Tibial artery (tissue), 4 donors: ENCODE measurements around the gene ARHGEF9.

Experiments
- DNase-seq, 2 donors: peaks; one replicate each; pipeline ENCODE4 v3.0.0-alpha.2; 2019
- H3K27ac ChIP-seq, 2 donors: fragments of 200-600 bp; sonication (generic) in 1 of 2; 1 replicate in 1 of 2; 2 replicates in 1 of 2; pipeline ENCODE4 v1.5.1; 2018 to 2019; ENCODE audit warnings: mild to moderate bottlenecking in 1 of 2
- H3K27me3 ChIP-seq, 2 donors: fragments of 200-600 bp; sonication (generic) in 1 of 2; one replicate each; pipeline versions ENCODE4 v1.5.1 to v1.6.0; 2016 to 2019
- H3K36me3 ChIP-seq, 3 donors: fragments of 200-600 bp; sonication (generic) in 2 of 3; one replicate each; pipeline ENCODE4 v1.5.1; 2016 to 2019; ENCODE audit warnings: mild to moderate bottlenecking in 2 of 3
- H3K4me1 ChIP-seq, 4 donors: fragments of 200-600 bp; sonication (generic) in 2 of 4; 1 replicate in 3 of 4; 2 replicates in 1 of 4; pipeline ENCODE4 v1.5.1; 2016 to 2019
- H3K4me3 ChIP-seq, 2 donors: fragments of 200-600 bp; sonication (generic) in 1 of 2; 1 replicate in 1 of 2; 2 replicates in 1 of 2; pipeline ENCODE4 v1.5.1; 2018 to 2019; ENCODE audit warnings: mild to moderate bottlenecking in 2 of 2
- H3K9me3 ChIP-seq, 3 donors: fragments of 200-600 bp; sonication (generic) in 1 of 3; one replicate each; pipeline ENCODE4 v1.5.1; 2016 to 2019
- CTCF ChIP-seq, 2 experiments: fragments of 200-600 bp in 1 of 2; fragments of 450-650 bp in 1 of 2; IDR thresholded peaks; one replicate each; pipeline ENCODE4 v1.5.1; 2017 to 2019; ENCODE audit warnings: antibody characterized with exemption in 2 of 2, mild to moderate bottlenecking in 1 of 2, moderate library complexity in 1 of 2
- intact Hi-C: fragments of 100-400 bp; cut with DNase I; formaldehyde crosslinking; loops from one replicate; pipeline ENCODE4 v1.15.0; 2023; ENCODE audit warnings: low total_unique reads

Gene ARHGEF9

GRCh38 chrX:63754860-63755579 is 30.0 kb downstream of the ARHGEF9 start:
- DNase-seq = peak; percentile 91 to 96
- Histone ChIP-seq H3K27ac (peak overlapping the region; percentile 87 to 93), H3K4me1 (peaks cover 0 to 34% (median 4%) of the 10 kb centered on the region in 4 donors), H3K36me3 (no peaks in the 10 kb centered on the region), H3K9me3 (no peaks in the 10 kb centered on the region), H3K4me3 (peak overlapping the region; percentile 68 to 71), H3K27me3 (no peaks in the 10 kb centered on the region)
- no peak for TF ChIP-seq CTCF (IDR thresholded peaks at IDR 0.05)
- intact Hi-C loops = no loop called here

DNA sequence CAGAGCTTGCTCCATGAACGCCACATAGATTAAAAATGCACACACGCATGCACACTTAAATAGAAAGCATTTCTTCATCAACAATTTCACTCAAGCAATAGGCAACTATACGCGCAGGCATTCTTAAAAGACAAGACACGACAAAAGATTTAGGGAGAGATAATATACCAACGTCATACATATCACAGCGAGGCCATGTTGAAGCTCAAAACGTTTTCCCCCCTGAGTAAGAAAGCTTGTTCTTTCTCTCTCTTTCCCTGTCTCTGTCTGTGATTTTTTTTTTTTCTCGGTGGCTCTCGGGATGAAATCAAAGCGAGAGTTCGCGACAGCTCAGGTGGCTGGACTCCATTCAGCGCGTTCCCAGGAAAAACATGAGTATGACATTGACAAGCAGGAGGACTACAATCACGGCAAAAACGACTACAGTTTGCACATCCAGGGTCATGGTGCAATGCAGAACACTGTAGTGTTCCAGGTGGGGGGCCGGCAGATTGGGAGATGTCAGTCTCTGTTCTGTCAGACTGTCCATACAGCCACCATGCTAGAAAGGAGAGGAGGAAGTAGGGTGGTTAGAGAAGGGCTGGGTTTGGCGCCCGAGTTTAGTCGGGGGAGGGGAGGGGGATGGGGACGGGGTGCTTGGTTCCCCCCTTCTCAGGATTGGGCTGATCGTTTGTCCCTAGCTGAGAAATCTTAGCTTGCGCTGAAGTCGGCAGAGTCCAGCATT is 30.7 kb downstream of the ARHGEF9 start:
- intact Hi-C loops = no loop called here
- H3K27me3 ChIP-seq = no peaks in the 10 kb centered on the region
- H3K4me3 ChIP-seq = peak overlapping the region; percentile 68 to 71
- no peaks in the 10 kb centered on the region for H3K9me3 ChIP-seq
- H3K27ac ChIP-seq = peak overlapping the region; percentile 87 to 93
- TF ChIP-seq CTCF (IDR thresholded peaks at IDR 0.05) = no peak
- no peaks in the 10 kb centered on the region for H3K36me3 ChIP-seq
- peak in 1 of 2 donors; percentile 18 for DNase-seq
- H3K4me1 ChIP-seq = peaks cover 0 to 41% (median 5%) of the 10 kb centered on the region in 4 donors

- TF ChIP-seq CTCF (IDR thresholded peaks at IDR 0.05) = no peak
- intact Hi-C loops = no loop called here
- Histone ChIP-seq H3K27me3 (no peaks in the 10 kb centered on the region), H3K4me1 (peaks cover 0 to 67% (median 10%) of the 10 kb centered on the region in 4 donors), H3K36me3 (no peaks in the 10 kb centered on the region), H3K27ac (peak overlapping the region; percentile 87 to 93), H3K4me3 (peak overlapping the region; percentile 18 to 68), H3K9me3 (no peaks in the 10 kb centered on the region)
- DNase-seq = no peak
These were observed 33.5 kb downstream of the ARHGEF9 start for GRCh38 chrX:63751481-63751880.

DNA sequence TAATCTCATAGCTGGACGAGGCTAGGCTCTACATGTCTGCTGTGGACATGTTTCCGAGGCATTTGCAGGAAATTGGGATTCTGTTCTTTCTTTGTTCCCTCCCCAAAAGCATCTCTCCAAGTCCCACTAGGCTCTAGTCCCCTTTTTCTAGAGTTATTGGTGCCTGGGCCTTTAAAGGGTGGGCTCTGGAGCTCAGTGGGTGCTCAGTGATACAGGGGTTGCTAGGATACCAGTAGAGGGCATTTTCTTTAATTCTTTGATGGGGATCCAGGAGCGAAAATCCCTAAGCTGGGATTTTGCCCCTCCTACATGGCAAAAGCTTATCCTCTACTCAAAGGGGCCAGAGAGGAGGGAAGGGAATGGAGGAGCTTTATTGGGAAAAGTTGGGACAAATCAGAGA is 34.2 kb downstream of the ARHGEF9 start:
- Histone ChIP-seq H3K4me1 (peaks cover 0 to 72% (median 15%) of the 10 kb centered on the region in 4 donors), H3K36me3 (no peaks in the 10 kb centered on the region), H3K9me3 (no peaks in the 10 kb centered on the region), H3K27ac (peak overlapping the region; percentile 87 to 93), H3K4me3 (no peak overlapping the region), H3K27me3 (no peaks in the 10 kb centered on the region)
- TF ChIP-seq CTCF (IDR thresholded peaks at IDR 0.05) = no peak
- intact Hi-C loops = no loop called here
- no peak for DNase-seq

DNA sequence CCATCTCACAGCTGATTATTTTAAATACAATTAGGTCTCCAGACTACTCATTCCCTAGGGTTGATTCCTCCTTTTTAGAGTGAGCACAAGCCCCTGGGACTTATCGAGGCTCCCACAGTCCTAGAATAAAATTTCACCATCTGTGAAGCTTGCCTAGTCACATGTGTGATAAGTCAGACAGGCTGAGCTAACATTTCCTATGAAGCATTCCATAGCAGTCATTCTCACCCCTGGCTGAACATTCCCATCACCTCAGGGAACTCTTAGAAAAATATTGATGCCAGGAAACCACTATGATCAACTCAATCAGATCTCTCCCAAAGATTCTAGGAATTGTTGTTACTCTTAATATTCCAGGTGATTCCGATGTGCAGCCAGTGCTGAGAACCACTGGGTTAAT is 37.7 kb downstream of the ARHGEF9 start:
- H3K27ac ChIP-seq = peak overlapping the region; percentile 33 to 54
- H3K36me3 ChIP-seq = no peaks in the 10 kb centered on the region
- H3K4me3 ChIP-seq = no peak overlapping the region
- no peaks in the 10 kb centered on the region for H3K9me3 ChIP-seq
- H3K27me3 ChIP-seq = no peaks in the 10 kb centered on the region
- TF ChIP-seq CTCF (IDR thresholded peaks at IDR 0.05) = no peak
- no peak for DNase-seq
- intact Hi-C loops = no loop called here
- H3K4me1 ChIP-seq = peaks cover 0 to 88% (median 17%) of the 10 kb centered on the region in 4 donors
